Nephron (organoid): Measurements from ENCODE around the gene SOX13.

Source experiments
- H3K27ac Mint-ChIP-seq, 3 experiments: 2 replicates each; pipeline ENCODE4 v1.8.0; 2020; ENCODE audit warnings: mixed read lengths in 3 of 3, mild to moderate bottlenecking in 2 of 3, moderate library complexity in 1 of 3
- H3K27me3 Mint-ChIP-seq: 2 replicates; pipeline ENCODE4 v1.8.0; 2021; ENCODE audit warnings: low read depth, mild to moderate bottlenecking, moderate library complexity, mixed read lengths
- H3K36me3 Mint-ChIP-seq: 2 replicates; pipeline ENCODE4 v1.8.0; 2020; ENCODE audit warnings: low read depth, mixed read lengths
- H3K4me1 Mint-ChIP-seq: 2 replicates; pipeline ENCODE4 v1.8.0; 2020; ENCODE audit warnings: mixed read lengths
- H3K4me3 Mint-ChIP-seq, 3 experiments: 2 replicates each; pipeline ENCODE4 v1.8.0; 2020; ENCODE audit warnings: mild to moderate bottlenecking in 3 of 3, mixed read lengths in 3 of 3, moderate library complexity in 2 of 3
- H3K9me3 Mint-ChIP-seq: 2 replicates; pipeline ENCODE4 v1.8.0; 2020; ENCODE audit warnings: mixed read lengths
- CTCF ChIP-seq, 3 experiments: fragments of 200-600 bp; sonication (generic); IDR thresholded peaks; one replicate each; pipeline ENCODE4 v1.5.0; 2021; ENCODE audit warnings: antibody characterized with exemption in 3 of 3; ENCODE audit not compliant: unreplicated experiment in 3 of 3

Gene SOX13

GRCh38 chr1:204174958-204175357 lies 102.0 kb downstream of the SOX13 start:
- H3K27ac Mint-ChIP-seq, result no peak overlapping the region
- no peak overlapping the region for H3K4me3 Mint-ChIP-seq
- no peaks in the 10 kb centered on the region for H3K27me3 Mint-ChIP-seq
- H3K36me3 Mint-ChIP-seq, result no peaks in the 10 kb centered on the region
- no peaks in the 10 kb centered on the region for H3K4me1 Mint-ChIP-seq
- TF ChIP-seq CTCF (IDR thresholded peaks at IDR 0.05; ENCODE audit: unreplicated experiment in 3 of 3), result no peak
- peaks cover 5% of the 10 kb centered on the region for H3K9me3 Mint-ChIP-seq

- no peak for TF ChIP-seq CTCF (IDR thresholded peaks at IDR 0.05; ENCODE audit: unreplicated experiment in 3 of 3)
- Mint-ChIP-seq H3K27ac (no peak overlapping the region), H3K36me3 (no peaks in the 10 kb centered on the region), H3K4me3 (no peak overlapping the region), H3K27me3 (no peaks in the 10 kb centered on the region), H3K4me1 (no peaks in the 10 kb centered on the region), H3K9me3 (peaks cover 3% of the 10 kb centered on the region)
Measured at GRCh38 chr1:204176049-204176448, 103.1 kb downstream of the SOX13 start.

GRCh38 chr1:204177133-204177532 lies 104.2 kb downstream of the SOX13 start:
- Mint-ChIP-seq H3K4me3 (no peak overlapping the region), H3K4me1 (no peaks in the 10 kb centered on the region), H3K36me3 (no peaks in the 10 kb centered on the region), H3K9me3 (no peaks in the 10 kb centered on the region), H3K27ac (no peak overlapping the region), H3K27me3 (no peaks in the 10 kb centered on the region)
- TF ChIP-seq CTCF (IDR thresholded peaks at IDR 0.05; ENCODE audit: unreplicated experiment in 3 of 3), result no peak
